ENCODE measurements around the gene R3HDM4.

The R3HDM4 gene

GRCh38 chr19:868458-869244, 44.4 kb downstream of the R3HDM4 start:
- Mint-ChIP-seq H3K27ac (no peak overlapping the region), H3K4me3 (no peak overlapping the region), H3K27me3 (no peaks in the 10 kb centered on the region), H3K9me3 (no peaks in the 10 kb centered on the region), H3K4me1 (peaks cover 27% of the 10 kb centered on the region), H3K36me3 (peaks cover 28% of the 10 kb centered on the region)
- CTCF ChIA-PET, result no interaction called here
- DNase-seq, result no peak

DNA sequence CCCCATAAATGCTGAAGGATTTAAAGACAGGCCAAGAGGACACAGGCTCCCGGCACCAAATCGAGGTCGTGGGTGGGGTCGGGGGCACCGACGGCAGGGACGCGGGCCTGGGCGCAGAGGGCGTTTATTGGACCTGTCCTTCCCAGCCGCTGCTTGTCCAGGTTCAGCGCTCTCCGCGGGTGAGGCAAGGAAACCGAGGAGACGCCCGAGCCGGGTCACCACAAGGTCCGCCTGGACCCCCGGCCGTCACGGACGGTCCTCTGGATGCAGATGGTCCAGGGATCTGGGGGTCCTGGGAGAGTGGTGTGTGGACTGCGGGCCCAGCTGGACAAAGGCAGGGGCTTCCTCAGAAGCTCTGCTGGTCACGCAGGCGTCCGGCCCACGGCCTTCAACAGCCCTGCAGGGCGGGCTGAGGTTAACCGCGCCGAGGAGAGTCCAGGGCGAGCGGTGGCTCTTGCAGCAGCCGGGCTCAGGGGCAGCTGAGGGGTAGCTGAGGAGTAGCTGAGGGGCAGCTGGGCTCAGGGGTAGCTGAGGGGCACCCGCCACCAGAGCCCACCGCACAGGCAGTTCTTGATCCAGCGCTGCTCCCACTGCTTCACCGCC, 45.1 kb downstream of the R3HDM4 start:
- CTCF ChIA-PET, result no interaction called here
- Mint-ChIP-seq H3K4me1 (peaks cover 28% of the 10 kb centered on the region), H3K27me3 (no peaks in the 10 kb centered on the region), H3K4me3 (no peak overlapping the region), H3K27ac (no peak overlapping the region), H3K9me3 (no peaks in the 10 kb centered on the region), H3K36me3 (peaks cover 26% of the 10 kb centered on the region)
- DNase-seq, result no peak

DNA sequence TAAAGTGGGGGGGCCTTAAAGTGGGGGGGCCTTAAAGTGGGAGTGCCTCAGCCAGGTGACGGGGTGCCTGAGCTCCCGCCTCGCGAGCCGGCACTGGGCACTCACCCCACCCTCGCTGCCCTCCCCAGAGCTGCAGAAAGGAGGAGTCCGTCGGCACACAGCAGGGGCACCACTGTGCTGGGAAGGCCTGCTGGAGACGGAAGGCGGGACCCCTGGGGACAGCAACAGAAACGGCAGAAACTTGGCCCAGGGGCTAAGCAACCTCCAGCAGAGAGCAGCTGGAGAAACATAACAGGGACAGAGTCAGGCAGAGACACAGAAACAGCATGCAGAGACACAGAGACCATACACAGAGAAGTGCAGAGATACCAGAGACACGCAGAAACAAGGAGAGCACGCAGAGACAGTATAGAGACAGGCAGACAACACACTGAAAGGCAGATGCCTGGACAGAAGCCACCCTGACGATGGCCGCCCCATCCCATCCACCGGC, 45.7 kb downstream of the R3HDM4 start:
- Mint-ChIP-seq H3K4me1 (peaks cover 29% of the 10 kb centered on the region), H3K36me3 (peaks cover 23% of the 10 kb centered on the region), H3K27ac (peak overlapping the region; percentile 20), H3K27me3 (peaks cover 5% of the 10 kb centered on the region), H3K9me3 (no peaks in the 10 kb centered on the region), H3K4me3 (no peak overlapping the region)
- CTCF ChIA-PET, result no interaction called here
- DNase-seq, result no peak

DNA sequence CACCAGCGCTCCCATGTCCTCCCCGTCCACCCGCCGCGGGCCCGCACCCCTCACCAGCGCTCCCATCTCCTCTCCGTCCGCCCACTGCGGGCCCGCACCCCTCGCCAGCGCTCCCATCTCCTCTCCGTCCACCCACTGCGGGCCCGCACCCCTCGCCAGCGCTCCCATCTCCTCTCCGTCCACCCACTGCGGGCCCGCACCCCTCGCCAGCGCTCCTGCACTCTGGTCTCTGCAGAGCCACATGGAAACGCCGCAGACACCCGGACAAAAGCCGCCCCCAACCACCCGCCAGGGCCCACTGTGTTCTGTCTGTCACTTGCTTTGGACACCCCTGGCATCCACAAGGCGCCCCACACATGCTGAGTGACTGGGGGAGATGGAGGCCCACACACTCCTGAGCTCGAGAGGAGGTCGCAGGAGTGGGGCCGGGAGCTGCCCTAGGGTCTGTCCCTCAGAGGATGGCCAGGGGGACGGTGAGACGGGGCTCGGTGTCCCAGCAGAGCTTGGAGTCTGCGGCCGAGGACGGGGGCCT, 46.2 kb downstream of the R3HDM4 start:
- H3K36me3 Mint-ChIP-seq, result peaks cover 23% of the 10 kb centered on the region
- CTCF ChIA-PET, result no interaction called here
- H3K4me1 Mint-ChIP-seq, result peaks cover 24% of the 10 kb centered on the region
- no peak overlapping the region for H3K4me3 Mint-ChIP-seq
- no peaks in the 10 kb centered on the region for H3K9me3 Mint-ChIP-seq
- no peak for DNase-seq
- H3K27me3 Mint-ChIP-seq, result peaks cover 7% of the 10 kb centered on the region
- no peak overlapping the region for H3K27ac Mint-ChIP-seq

DNA sequence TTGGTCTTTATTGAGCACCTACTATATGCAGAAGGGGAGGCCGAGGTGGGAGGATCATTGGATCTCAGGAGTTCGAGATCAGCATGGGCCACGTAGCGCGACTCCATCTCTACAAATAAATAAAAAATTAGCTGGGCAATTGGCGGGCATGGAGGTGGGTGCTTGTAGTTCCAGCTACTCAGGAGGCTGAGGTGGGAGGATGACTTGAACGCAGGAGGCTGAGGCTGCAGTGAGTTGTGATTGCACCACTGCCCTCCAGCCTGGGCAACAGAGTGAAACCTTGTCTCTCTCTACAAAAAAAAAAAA, 49.8 kb downstream of the R3HDM4 start:
- H3K27me3 Mint-ChIP-seq, result peaks cover 38% of the 10 kb centered on the region
- no peak for DNase-seq
- H3K9me3 Mint-ChIP-seq, result no peaks in the 10 kb centered on the region
- peaks cover 6% of the 10 kb centered on the region for H3K36me3 Mint-ChIP-seq
- H3K4me3 Mint-ChIP-seq, result peak overlapping the region; percentile 67
- CTCF ChIA-PET, result interaction anchor here (0.6 to 2.5 kb wide), 23 partner anchors 16 to 351 kb away, joined by 3 to 24 read pairs (median 4); partner anchors contain the start of genes KISS1R, MED16, RNU6-9 and WDR18
- peak overlapping the region; percentile 92 for H3K27ac Mint-ChIP-seq
- peaks cover 28% of the 10 kb centered on the region for H3K4me1 Mint-ChIP-seq

DNA sequence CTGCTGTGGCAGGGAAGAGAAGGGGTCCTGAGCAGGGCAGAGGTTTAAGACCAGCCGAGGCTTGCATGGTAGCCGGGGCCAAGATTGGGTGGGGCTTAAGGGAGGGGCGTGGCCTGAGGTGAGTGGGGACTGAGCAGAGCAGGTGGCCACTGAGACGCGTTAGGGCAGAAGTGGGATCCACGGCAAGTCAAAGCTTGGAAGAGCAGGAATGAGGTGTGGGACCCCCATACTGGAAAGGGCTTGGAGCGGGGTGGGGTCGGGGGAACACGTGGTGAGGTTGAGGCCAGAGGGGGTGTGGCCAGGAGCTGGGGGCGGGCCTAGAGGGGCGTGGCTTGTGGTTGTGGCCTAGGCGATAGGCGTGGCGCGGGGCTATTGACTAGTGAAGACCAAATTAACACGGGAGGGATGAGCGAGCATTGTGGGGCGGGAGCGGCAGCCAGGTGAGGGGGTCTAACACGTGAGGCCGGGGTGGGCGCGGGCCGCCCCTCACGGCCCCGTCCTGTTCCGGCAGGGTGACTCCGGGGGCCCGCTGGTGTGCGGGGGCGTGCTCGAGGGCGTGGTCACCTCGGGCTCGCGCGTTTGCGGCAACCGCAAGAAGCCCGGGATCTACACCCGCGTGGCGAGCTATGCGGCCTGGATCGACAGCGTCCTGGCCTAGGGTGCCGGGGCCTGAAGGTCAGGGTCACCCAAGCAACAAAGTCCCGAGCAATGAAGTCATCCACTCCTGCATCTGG, 50.3 kb downstream of the R3HDM4 start:
- peaks cover 43% of the 10 kb centered on the region for H3K27me3 Mint-ChIP-seq
- CTCF ChIA-PET, result interaction anchor here (0.9 to 2.5 kb wide), 8 partner anchors 16 to 134 kb away, joined by 4 to 24 read pairs (median 8); partner anchors contain the start of genes KISS1R and WDR18
- peaks cover 6% of the 10 kb centered on the region for H3K36me3 Mint-ChIP-seq
- peak overlapping the region; percentile 92 for H3K27ac Mint-ChIP-seq
- peaks cover 29% of the 10 kb centered on the region for H3K4me1 Mint-ChIP-seq
- peak; percentile 88 for DNase-seq
- H3K9me3 Mint-ChIP-seq, result no peaks in the 10 kb centered on the region
- peak overlapping the region; percentile 67 for H3K4me3 Mint-ChIP-seq

- Mint-ChIP-seq H3K9me3 (no peaks in the 10 kb centered on the region), H3K27me3 (peaks cover 46% of the 10 kb centered on the region), H3K36me3 (peaks cover 2% of the 10 kb centered on the region), H3K4me3 (peak overlapping the region; percentile 57), H3K4me1 (peaks cover 32% of the 10 kb centered on the region), H3K27ac (no peak overlapping the region)
- CTCF ChIA-PET, result interaction anchor here (2.1 to 2.5 kb wide), 3 partner anchors 17 to 122 kb away, joined by 8 to 24 read pairs (median 14); partner anchors contain the start of genes KISS1R and WDR18
- peak; percentile 81 for DNase-seq
Measured at GRCh38 chr19:861756-862580, 51.1 kb downstream of the R3HDM4 start.

GRCh38 chr19:861141-861755, 51.8 kb downstream of the R3HDM4 start:
- H3K9me3 Mint-ChIP-seq, result no peaks in the 10 kb centered on the region
- H3K27ac Mint-ChIP-seq, result no peak overlapping the region
- H3K4me3 Mint-ChIP-seq, result no peak overlapping the region
- peaks cover 33% of the 10 kb centered on the region for H3K4me1 Mint-ChIP-seq
- H3K27me3 Mint-ChIP-seq, result peaks cover 46% of the 10 kb centered on the region
- no peak for DNase-seq
- peaks cover 2% of the 10 kb centered on the region for H3K36me3 Mint-ChIP-seq
- CTCF ChIA-PET, result no interaction called here

- H3K27ac Mint-ChIP-seq, result no peak within 1 kb of the TSS
- CTCF ChIA-PET, result interaction anchor here (0.7 to 1.3 kb wide), 3 partner anchors 86 to 125 kb away, joined by 3 read pairs; partner anchors contain the start of gene WDR18
- peaks cover 30% of the 10 kb centered on the region for H3K4me1 Mint-ChIP-seq
- peak within 1 kb of the TSS; percentile 47 for H3K4me3 Mint-ChIP-seq
- peaks cover 54% of the 10 kb centered on the region for H3K27me3 Mint-ChIP-seq
- no peaks in the 10 kb centered on the region for H3K36me3 Mint-ChIP-seq
- H3K9me3 Mint-ChIP-seq, result no peaks in the 10 kb centered on the region
- no peak for DNase-seq
Measured at GRCh38 chr19:858868-859843, 53.9 kb downstream of the R3HDM4 start, which contains the start of gene CFD. Gene CFD (plus strand): TSS chr19:859664. CDS start chr19:859690, 26 bp downstream.

GRCh38 chr19:858284-858683, 54.7 kb downstream of the R3HDM4 start:
- no peak for DNase-seq
- H3K27ac Mint-ChIP-seq, result no peak overlapping the region
- no peaks in the 10 kb centered on the region for H3K9me3 Mint-ChIP-seq
- H3K27me3 Mint-ChIP-seq, result peaks cover 59% of the 10 kb centered on the region
- H3K4me1 Mint-ChIP-seq, result peaks cover 24% of the 10 kb centered on the region
- no peaks in the 10 kb centered on the region for H3K36me3 Mint-ChIP-seq
- H3K4me3 Mint-ChIP-seq, result no peak overlapping the region
- CTCF ChIA-PET, result interaction anchor here (1.1 to 1.5 kb wide), 3 partner anchors 88 to 126 kb away, joined by 3 to 4 read pairs (median 3); partner anchors contain the start of gene WDR18

- no peaks in the 10 kb centered on the region for H3K9me3 Mint-ChIP-seq
- CTCF ChIA-PET, result interaction anchor here (1.1 to 1.6 kb wide), 4 partner anchors 68 to 212 kb away, joined by 3 to 8 read pairs (median 4); no protein-coding TSS in a partner anchor
Measured at GRCh38 chr19:855566-856120, 57.4 kb downstream of the R3HDM4 start.

GRCh38 chr19:855142-855541, 57.9 kb downstream of the R3HDM4 start:
- Mint-ChIP-seq H3K4me1 (peaks cover 16% of the 10 kb centered on the region), H3K9me3 (no peaks in the 10 kb centered on the region), H3K27ac (no peak overlapping the region), H3K4me3 (no peak overlapping the region), H3K36me3 (no peaks in the 10 kb centered on the region), H3K27me3 (peaks cover 72% of the 10 kb centered on the region)
- DNase-seq, result no peak
- CTCF ChIA-PET, result interaction anchor here (1.6 kb wide), 1 partner anchor 127 kb away, joined by 4 read pairs; no protein-coding TSS in a partner anchor

More at GRCh38 chr19:855566-856120, 57.4 kb downstream of the R3HDM4 start:
- no peaks in the 10 kb centered on the region for H3K36me3 Mint-ChIP-seq
- DNase-seq, result no peak
- peaks cover 72% of the 10 kb centered on the region for H3K27me3 Mint-ChIP-seq
- H3K4me3 Mint-ChIP-seq, result no peak overlapping the region
- H3K4me1 Mint-ChIP-seq, result peaks cover 16% of the 10 kb centered on the region
- H3K27ac Mint-ChIP-seq, result no peak overlapping the region
